GM21367 (cell line): ENCODE results near the gene DALRD3.

Experiments used
- ATAC-seq: cut with Tn5 transposase; IDR thresholded peaks from one replicate; pipeline ENCODE4 v1.9.1; 2021; ENCODE audit not compliant: unreplicated experiment

DALRD3 gene

GRCh38 chr3:49006408-49007067 lies 11.8 kb downstream of the DALRD3 start:
- no peak for ATAC-seq

- ATAC-seq = no peak
Observed at GRCh38 chr3:49005998-49006397, 12.4 kb downstream of the DALRD3 start.

- ATAC-seq = no peak
Observed at GRCh38 chr3:49005303-49005680, 13.1 kb downstream of the DALRD3 start.

- ATAC-seq = no peak
Observed at GRCh38 chr3:49004352-49005302, 13.8 kb downstream of the DALRD3 start.

- ATAC-seq = no peak
Observed at GRCh38 chr3:49001155-49001554, 17.2 kb downstream of the DALRD3 start.

- ATAC-seq = no peak
Observed at GRCh38 chr3:48999085-48999858, 19.1 kb downstream of the DALRD3 start.

DNA sequence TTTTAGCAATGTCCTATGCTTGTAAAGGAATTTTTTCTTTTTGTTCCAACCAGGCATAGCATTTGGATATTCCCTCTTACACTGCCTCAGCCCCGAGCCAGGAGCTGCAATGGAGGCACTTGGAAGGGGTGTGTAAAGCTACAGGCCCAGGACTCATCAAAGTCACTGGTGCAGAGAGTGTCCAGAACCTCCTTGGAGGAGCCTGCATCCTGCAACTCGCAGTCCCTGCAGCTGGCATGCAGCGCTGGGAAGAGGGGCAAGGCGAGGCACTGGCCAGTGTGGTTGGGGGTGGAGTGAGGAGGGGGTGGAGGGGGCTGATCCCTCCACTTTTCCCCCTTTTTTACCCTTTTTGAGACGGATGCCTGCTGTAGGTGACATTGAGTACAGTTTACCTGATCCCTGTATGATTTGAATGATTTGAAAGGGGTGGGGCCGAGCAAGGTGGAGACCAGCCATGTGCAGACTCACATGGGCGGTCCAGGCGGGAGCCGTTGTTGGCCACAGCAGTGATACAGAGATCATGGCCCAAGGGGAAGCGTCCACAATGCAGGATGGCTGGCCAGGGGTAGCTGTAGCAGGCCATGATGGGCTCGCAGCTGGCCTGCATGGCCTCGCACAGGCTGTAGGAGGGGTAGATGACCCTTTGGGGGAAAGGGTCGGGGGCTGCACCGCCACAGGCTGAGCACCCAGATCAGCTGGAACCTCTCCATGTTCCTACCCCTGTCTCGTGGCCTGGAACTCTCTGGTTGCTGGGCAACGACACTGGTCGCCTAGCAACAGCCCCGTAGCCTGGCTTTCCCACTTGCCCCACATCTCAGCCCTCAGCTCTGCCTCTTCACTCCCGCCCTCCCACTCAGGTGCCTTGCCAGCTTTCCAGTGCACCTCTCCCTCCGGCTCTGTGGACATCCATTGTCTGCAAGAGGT lies 20.4 kb downstream of the DALRD3 start:
- ATAC-seq = no peak

GRCh38 chr3:48997102-48997635 lies 21.2 kb downstream of the DALRD3 start:
- no peak for ATAC-seq

GRCh38 chr3:48996640-48997039 lies 21.7 kb downstream of the DALRD3 start:
- no peak for ATAC-seq

DNA sequence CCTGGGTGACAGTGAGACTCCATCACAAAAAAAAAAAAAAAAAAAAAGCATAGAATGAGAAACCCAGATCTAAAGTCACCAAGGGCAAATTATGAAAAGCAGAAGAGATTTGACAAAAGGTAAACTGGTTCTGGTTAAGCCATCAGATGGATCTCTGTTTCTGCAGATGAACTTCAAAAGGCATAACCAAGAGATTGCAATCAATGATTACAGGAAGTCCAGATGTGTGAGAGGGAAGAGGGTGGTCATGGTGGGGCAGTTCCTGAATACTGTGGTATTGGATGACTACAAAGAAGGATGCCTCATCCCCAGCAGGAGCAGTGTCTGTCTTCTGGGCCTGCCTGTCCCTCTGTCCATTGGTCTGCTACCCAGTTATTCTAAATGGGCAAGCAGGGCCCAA lies 24.5 kb downstream of the DALRD3 start:
- ATAC-seq = no peak

DNA sequence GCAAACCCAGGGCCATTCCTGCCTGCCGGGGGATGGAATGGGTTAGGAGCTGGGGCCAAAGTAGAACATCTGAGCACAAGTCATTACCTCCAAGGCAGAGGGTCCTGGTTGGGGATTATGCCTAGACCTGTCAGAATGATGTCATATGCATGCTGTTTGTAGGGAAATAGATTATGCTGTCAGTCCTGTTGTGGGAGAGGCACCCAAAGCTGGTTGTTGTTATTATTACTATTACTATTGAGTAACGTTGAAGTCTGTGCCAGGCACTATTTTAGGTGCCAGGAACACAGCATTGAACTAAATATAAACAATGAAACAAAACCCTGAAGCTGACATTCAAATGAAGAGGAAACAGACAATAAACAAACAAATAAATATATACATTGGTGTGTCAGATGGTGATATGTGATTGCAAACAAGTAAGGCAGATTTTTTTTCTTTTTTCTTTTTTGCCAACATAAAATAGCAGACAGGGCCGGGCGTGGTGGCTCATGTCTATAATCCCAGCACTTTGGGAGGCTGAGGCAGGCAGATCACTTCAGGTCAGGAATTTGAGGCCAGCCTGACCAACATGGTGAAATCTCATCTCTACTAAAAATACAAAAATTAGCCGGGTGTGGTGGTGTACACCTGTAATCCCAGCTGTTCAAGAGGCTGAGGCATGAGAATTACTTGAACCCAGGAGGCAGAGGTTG lies 26.4 kb downstream of the DALRD3 start:
- no peak for ATAC-seq

GRCh38 chr3:48990636-48991469 lies 27.5 kb downstream of the DALRD3 start:
- ATAC-seq = peak; percentile 10

- peak; percentile 61 for ATAC-seq
Observed at GRCh38 chr3:48989796-48990635, 28.4 kb downstream of the DALRD3 start, which contains the start of gene P4HTM. Gene P4HTM, plus strand, starts transcription at chr3:48990241. Its CDS starts 16 bp downstream, at chr3:48990257.

GRCh38 chr3:48989126-48989795 lies 29.1 kb downstream of the DALRD3 start:
- no peak for ATAC-seq

- ATAC-seq = no peak
Observed at GRCh38 chr3:48985831-48986376, 32.5 kb downstream of the DALRD3 start.

GRCh38 chr3:48984663-48985062 lies 33.7 kb downstream of the DALRD3 start:
- ATAC-seq = no peak

DNA sequence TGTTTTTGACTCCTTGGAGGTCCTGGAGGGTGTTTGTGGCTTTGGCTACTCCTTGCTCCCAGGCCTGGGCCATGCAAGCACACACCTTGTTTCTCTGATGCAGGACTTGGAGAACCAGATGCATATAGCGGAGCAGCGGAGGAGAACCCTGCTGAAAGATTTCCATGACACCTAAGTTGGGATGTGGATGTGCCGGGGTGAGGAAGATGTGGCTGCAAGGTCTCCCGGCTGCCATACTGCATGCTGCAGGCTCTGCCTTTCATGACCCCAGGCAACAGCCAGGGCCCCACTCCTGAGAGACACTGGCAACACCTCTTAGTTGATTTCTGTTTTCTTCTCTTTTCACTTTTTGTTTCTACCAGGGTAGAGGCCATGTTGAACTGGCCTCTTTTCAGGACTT lies 35.3 kb downstream of the DALRD3 start:
- no peak for ATAC-seq
